ENCODE data around the gene STEAP1B. TPM values are rescaled to one million over a fixed set of nuclear protein-coding genes. Genes with fewer than 3 reads are reported as not detected.

Gene STEAP1B
- total and polyA plus RNA-seq, 2 experiments from 2014 or later = 0.16 TPM; not detected in 1

DNA sequence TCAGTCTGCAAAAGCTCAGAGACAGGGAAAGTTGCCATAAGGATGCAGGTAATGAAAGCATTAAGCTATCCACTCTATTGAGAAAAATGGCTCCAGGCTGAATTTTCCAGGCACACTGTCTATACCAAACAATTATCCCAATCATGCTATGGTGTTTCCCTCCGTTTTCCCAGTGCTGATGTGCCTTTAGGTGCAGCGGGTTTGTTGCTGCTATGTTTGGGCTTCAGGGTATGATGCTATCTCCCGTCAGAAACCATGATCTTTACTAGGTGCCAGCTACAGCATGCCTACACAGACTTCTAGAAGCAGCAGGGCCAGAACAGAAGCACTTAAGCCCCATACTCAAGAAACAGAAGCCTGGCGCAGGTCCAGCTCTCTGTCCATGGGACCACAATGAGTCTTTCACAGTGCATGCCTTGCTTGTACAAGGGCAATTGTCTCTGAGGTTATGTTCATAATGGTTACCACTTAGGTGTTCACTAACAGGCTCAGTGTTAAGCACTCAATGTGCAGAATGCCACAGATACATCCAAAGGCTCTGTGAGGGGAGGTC lies 19.4 kb downstream of the STEAP1B start:
- Histone ChIP-seq H3K9me3 (ENCODE audit: low read depth) (no peaks in the 10 kb centered on the region), H3K4me3 (no peak overlapping the region), H3K36me3 (no peaks in the 10 kb centered on the region), H3K27ac (no peak overlapping the region), H3K4me1 (ENCODE audit: low read depth) (no peaks in the 10 kb centered on the region), H3K27me3 (no peaks in the 10 kb centered on the region)
- DNase-seq (ENCODE audit: low read depth in 1 of 2, low spot score in 1 of 2) = peak in 1 of 2 donors; percentile 22
- TF ChIP-seq, protein P1, sequence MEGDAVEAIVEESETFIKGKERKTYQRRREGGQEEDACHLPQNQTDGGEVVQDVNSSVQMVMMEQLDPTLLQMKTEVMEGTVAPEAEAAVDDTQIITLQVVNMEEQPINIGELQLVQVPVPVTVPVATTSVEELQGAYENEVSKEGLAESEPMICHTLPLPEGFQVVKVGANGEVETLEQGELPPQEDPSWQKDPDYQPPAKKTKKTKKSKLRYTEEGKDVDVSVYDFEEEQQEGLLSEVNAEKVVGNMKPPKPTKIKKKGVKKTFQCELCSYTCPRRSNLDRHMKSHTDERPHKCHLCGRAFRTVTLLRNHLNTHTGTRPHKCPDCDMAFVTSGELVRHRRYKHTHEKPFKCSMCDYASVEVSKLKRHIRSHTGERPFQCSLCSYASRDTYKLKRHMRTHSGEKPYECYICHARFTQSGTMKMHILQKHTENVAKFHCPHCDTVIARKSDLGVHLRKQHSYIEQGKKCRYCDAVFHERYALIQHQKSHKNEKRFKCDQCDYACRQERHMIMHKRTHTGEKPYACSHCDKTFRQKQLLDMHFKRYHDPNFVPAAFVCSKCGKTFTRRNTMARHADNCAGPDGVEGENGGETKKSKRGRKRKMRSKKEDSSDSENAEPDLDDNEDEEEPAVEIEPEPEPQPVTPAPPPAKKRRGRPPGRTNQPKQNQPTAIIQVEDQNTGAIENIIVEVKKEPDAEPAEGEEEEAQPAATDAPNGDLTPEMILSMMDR (IDR thresholded peaks at IDR 0.05; ENCODE audit: low read depth, low read length) = no peak

DNA sequence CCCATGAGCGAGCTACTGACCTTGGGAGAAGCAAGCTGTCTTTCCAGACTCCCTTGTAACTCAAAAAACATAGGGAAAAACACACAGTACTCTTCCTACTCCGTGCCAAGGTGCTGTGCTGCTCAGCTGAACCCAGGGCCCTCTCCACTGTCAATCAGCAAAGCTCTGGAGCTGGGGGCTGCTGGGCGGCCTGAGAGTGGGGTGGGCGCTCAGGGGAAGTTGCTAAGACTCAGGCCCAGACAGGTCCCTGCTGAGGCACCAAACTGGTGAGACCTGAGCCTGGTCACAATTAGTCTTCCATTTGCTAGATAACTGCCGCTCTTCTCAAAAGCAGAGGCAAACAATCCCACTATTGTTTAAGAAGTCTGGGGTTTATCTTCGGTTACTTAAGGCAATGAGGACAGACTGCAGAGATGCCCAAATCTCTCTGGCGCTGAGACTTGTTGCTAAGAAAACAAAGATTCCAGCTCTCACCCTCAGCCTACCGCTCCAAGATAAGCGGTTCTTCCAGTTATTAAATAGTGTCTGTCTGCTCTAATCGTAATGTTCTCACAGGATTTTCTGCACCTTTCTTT lies 22.0 kb downstream of the STEAP1B start:
- TF ChIP-seq, protein P1 (IDR thresholded peaks at IDR 0.05; ENCODE audit: low read depth, low read length) = no peak
- no peak overlapping the region for H3K4me3 ChIP-seq
- no peaks in the 10 kb centered on the region for H3K27me3 ChIP-seq
- H3K9me3 ChIP-seq (ENCODE audit: low read depth) = no peaks in the 10 kb centered on the region
- H3K27ac ChIP-seq = no peak overlapping the region
- DNase-seq (ENCODE audit: low read depth in 1 of 2, low spot score in 1 of 2) = peak in 1 of 2 donors; percentile 47
- H3K4me1 ChIP-seq (ENCODE audit: low read depth) = no peaks in the 10 kb centered on the region
- H3K36me3 ChIP-seq = no peaks in the 10 kb centered on the region

DNA sequence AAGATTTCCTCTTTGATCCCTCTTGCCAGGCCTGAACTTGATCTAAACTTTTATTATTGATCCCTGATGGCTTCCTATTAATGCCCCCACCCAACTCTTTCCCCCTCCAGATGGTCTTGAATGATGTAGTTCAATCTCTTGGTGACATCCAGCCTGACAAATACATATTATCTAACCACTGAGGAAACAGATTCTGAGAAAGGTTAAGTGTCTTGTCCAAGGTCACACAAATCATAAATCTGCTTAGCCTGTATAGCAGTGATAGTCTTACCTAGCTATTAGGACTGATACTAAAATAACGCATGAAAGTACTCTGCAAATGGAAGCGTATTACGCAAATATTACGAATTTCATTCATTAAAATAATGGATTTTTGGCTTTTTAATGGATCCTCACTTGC lies 22.7 kb downstream of the STEAP1B start:
- Histone ChIP-seq H3K27me3 (no peaks in the 10 kb centered on the region), H3K27ac (no peak overlapping the region), H3K4me3 (no peak overlapping the region), H3K36me3 (no peaks in the 10 kb centered on the region), H3K4me1 (ENCODE audit: low read depth) (no peaks in the 10 kb centered on the region), H3K9me3 (ENCODE audit: low read depth) (no peaks in the 10 kb centered on the region)
- DNase-seq (ENCODE audit: low read depth in 1 of 2, low spot score in 1 of 2) = no peak
- TF ChIP-seq, protein P1 (IDR thresholded peaks at IDR 0.05; ENCODE audit: low read depth, low read length) = no peak

DNA sequence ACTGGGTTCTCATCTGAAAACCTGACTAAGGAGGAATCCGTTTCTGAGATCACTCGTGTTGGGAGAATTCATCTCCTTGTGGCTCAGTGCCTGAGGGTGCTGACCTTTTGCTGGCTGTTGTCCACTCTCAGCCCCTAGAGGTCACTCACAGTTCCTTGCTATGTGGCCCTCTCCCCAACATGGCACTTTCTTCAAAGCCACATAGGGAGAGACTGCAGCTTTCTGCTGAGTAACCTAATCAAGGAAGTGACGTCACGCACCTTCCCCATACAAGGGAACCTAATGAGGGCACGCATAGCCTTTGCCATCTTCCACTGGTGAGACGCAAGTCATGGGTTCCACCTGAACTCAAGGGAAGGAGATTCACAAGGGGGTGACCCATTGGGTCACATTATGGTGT lies 23.2 kb downstream of the STEAP1B start:
- no peaks in the 10 kb centered on the region for H3K36me3 ChIP-seq
- no peaks in the 10 kb centered on the region for H3K27me3 ChIP-seq
- H3K4me3 ChIP-seq = no peak overlapping the region
- no peak for DNase-seq (ENCODE audit: low read depth in 1 of 2, low spot score in 1 of 2)
- H3K4me1 ChIP-seq (ENCODE audit: low read depth) = no peaks in the 10 kb centered on the region
- TF ChIP-seq, protein P1 (IDR thresholded peaks at IDR 0.05; ENCODE audit: low read depth, low read length) = no peak
- no peak overlapping the region for H3K27ac ChIP-seq
- H3K9me3 ChIP-seq (ENCODE audit: low read depth) = no peaks in the 10 kb centered on the region

DNA sequence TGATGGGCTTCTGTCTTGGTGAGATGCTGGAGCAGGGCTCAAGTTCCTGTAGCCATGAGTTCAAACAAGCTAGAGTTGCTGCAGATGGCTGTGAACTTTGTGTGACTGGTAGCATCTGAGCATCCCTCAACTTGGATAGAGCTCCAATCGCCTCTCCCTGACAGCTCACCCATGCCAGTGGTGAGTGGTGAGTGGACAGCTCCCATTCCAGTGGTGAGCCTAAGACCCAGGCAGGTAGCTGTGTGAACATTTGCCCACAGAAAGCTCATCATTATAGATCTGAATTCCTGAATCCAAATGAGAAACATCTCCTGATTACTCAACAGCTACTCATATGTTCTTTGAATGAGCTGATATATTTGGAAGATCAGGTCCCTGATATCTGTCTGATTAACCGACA lies 25.3 kb downstream of the STEAP1B start:
- TF ChIP-seq, protein P1 (IDR thresholded peaks at IDR 0.05; ENCODE audit: low read depth, low read length) = no peak
- no peak for DNase-seq (ENCODE audit: low read depth in 1 of 2, low spot score in 1 of 2)
- Histone ChIP-seq H3K4me3 (no peak overlapping the region), H3K9me3 (ENCODE audit: low read depth) (no peaks in the 10 kb centered on the region), H3K4me1 (ENCODE audit: low read depth) (no peaks in the 10 kb centered on the region), H3K36me3 (no peaks in the 10 kb centered on the region), H3K27me3 (no peaks in the 10 kb centered on the region), H3K27ac (no peak overlapping the region)
